K562 (cell line): Measurements from ENCODE around the gene SLC15A1.

Experiments
- GTF2F1 ChIP-seq: IDR thresholded peaks from 2 replicates; pipeline ENCODE4 v1.6.1; 2011; ENCODE audit warnings: low read depth, low read length, improper control_type of control experiment
- NBN ChIP-seq: fragments of 450-650 bp; IDR thresholded peaks from 2 replicates; pipeline ENCODE4 v1.6.1; 2016; ENCODE audit warnings: low read depth, mild to moderate bottlenecking
- RBM25 ChIP-seq: fragments of 200-400 bp; formaldehyde crosslinking; IDR thresholded peaks from 2 replicates; pipeline ENCODE4 v1.6.1; 2018; ENCODE audit warnings: low read length, low read depth, moderate library complexity; ENCODE audit not compliant: severe bottlenecking
- RCOR1 ChIP-seq, 2 experiments: IDR thresholded peaks; 2 replicates each; pipeline ENCODE4 v1.6.1; 2012; ENCODE audit warnings: low read depth in 2 of 2, low read length in 2 of 2, borderline replicate concordance in 1 of 2, improper control_type of control experiment in 1 of 2
- ZBTB1 ChIP-seq: sonication (generic); formaldehyde crosslinking; IDR thresholded peaks from 2 replicates; pipeline ENCODE4 v1.8.1; 2023; ENCODE audit warnings: missing genetic modification reagents, low read depth, mild to moderate bottlenecking, borderline replicate concordance
- ZNF778 ChIP-seq: fragments of 450-650 bp; formaldehyde crosslinking; IDR thresholded peaks from 2 replicates; pipeline ENCODE4 v1.4.0; 2020; ENCODE audit warnings: mild to moderate bottlenecking, moderate library complexity

- TF ChIP-seq RBM25, result no peak
- TF ChIP-seq ZBTB1 (CRISPR knock-in tag), result no peak
- no peak for TF ChIP-seq RCOR1 (IDR thresholded peaks at IDR 0.05; ENCODE audit: borderline replicate concordance in 1 of 2, low read depth in 2 of 2, low read length in 2 of 2)
- TF ChIP-seq GTF2F1, result no peak
- no peak for TF ChIP-seq NBN
- no peak for TF ChIP-seq ZNF778
Observed at GRCh38 chr13:98664510-98664909, 88.0 kb downstream of the SLC15A1 start.
